HepG2 (cell line): ENCODE results near the gene LEMD2. TPM values are rescaled to one million over a fixed set of nuclear protein-coding genes. Genes with fewer than 3 reads are reported as not detected.

Source experiments
- HDAC1 ChIP-seq: sonication (generic); formaldehyde crosslinking; IDR thresholded peaks from 2 replicates; pipeline ENCODE4 v1.5.1; 2020; ENCODE audit warnings: mild to moderate bottlenecking, missing genetic modification reagents
- HIVEP1 ChIP-seq: sonication (generic); formaldehyde crosslinking; IDR thresholded peaks from 2 replicates; pipeline ENCODE4 v1.4.0; 2020; ENCODE audit warnings: mild to moderate bottlenecking, missing genetic modification reagents
- HNF1A ChIP-seq, 2 experiments: sonication (generic) in 1 of 2; formaldehyde crosslinking in 1 of 2; IDR thresholded peaks; 2 replicates each; pipeline versions ENCODE4 v1.4.0 to v1.6.1; 2016 to 2020; ENCODE audit warnings: borderline replicate concordance in 1 of 2, low read depth in 1 of 2, mild to moderate bottlenecking in 1 of 2, missing genetic modification reagents in 1 of 2
- HNRNPLL ChIP-seq: fragments of 200-400 bp; formaldehyde crosslinking; IDR thresholded peaks from 2 replicates; pipeline ENCODE4 v1.6.1; 2017; ENCODE audit warnings: mild to moderate bottlenecking, low read depth, low read length; ENCODE audit not compliant: poor library complexity, severe bottlenecking
- HOXA5 ChIP-seq: sonication (generic); formaldehyde crosslinking; IDR thresholded peaks from 2 replicates; pipeline ENCODE4 v1.4.0; 2020; ENCODE audit warnings: missing genetic modification reagents
- IRF9 ChIP-seq: sonication (generic); formaldehyde crosslinking; IDR thresholded peaks from 2 replicates; pipeline ENCODE4 v1.8.0; 2022; ENCODE audit warnings: missing genetic modification reagents, mild to moderate bottlenecking, borderline replicate concordance
- SRSF4 ChIP-seq: fragments of 200-400 bp; formaldehyde crosslinking; IDR thresholded peaks from one replicate; pipeline ENCODE4 v1.6.1; 2018; ENCODE audit warnings: mild to moderate bottlenecking, low read depth, low read length, moderate library complexity; ENCODE audit not compliant: poor library complexity, severe bottlenecking
- THAP7 ChIP-seq: sonication (generic); formaldehyde crosslinking; IDR thresholded peaks from 2 replicates; pipeline ENCODE4 v1.8.1; 2023; ENCODE audit warnings: mild to moderate bottlenecking, missing genetic modification reagents
- ZBTB20 ChIP-seq: sonication (generic); formaldehyde crosslinking; IDR thresholded peaks from 2 replicates; pipeline ENCODE4 v1.8.1; 2023; ENCODE audit warnings: missing genetic modification reagents, low read depth, mild to moderate bottlenecking, borderline replicate concordance
- ZBTB39 ChIP-seq: sonication (generic); formaldehyde crosslinking; IDR thresholded peaks from 2 replicates; pipeline ENCODE4 v1.5.0; 2020; ENCODE audit warnings: missing genetic modification reagents
- ZNF142 ChIP-seq: sonication (generic); formaldehyde crosslinking; IDR thresholded peaks from 2 replicates; pipeline ENCODE4 v1.4.0; 2020; ENCODE audit warnings: missing genetic modification reagents
- ZNF224 ChIP-seq: sonication (generic); formaldehyde crosslinking; IDR thresholded peaks from 2 replicates; pipeline ENCODE4 v1.5.0; 2020; ENCODE audit warnings: mild to moderate bottlenecking, missing genetic modification reagents
- ZNF235 ChIP-seq: sonication (generic); formaldehyde crosslinking; IDR thresholded peaks from 2 replicates; pipeline ENCODE4 v1.8.1; 2023; ENCODE audit warnings: mild to moderate bottlenecking, missing genetic modification reagents, borderline replicate concordance
- ZNF33A ChIP-seq: sonication (generic); formaldehyde crosslinking; IDR thresholded peaks from 2 replicates; pipeline ENCODE4 v1.5.1; 2020; ENCODE audit warnings: missing genetic modification reagents, mild to moderate bottlenecking, moderate library complexity, borderline replicate concordance
- polyA plus RNA-seq, 8 experiments: library from polyadenylated mRNA; depleted of rRNA in 3 of 8; stranded (reverse) in 7 of 8; unstranded in 1 of 8; fragments of >200 nt; fragmentation: Illumina TruSeq in 4 of 8; extraction: Trizol in 4 of 8; gene quantifications; 2 replicates each; pipeline versions ENCODE4 v1.2.1 to v1.2.3, GENCODE V29; 2011 to 2016; ENCODE audit warnings: low read depth in 4 of 8, missing spikeins in 1 of 8, mixed read lengths in 1 of 8; ENCODE audit not compliant: insufficient read depth in 1 of 8
- total RNA-seq, 5 experiments: library from RNA; depleted of rRNA; stranded (reverse); fragments of >200 nt; fragmentation: Illumina TruSeq; extraction: Trizol; gene quantifications; 2 replicates each; pipeline ENCODE4 v1.2.3, GENCODE V29; 2016; ENCODE audit warnings: low read depth in 1 of 5

The LEMD2 gene
- total and polyA plus RNA-seq, 2 of the 13 experiments (the other 11 are each of a cell fraction or from before 2014, with no cell fraction given) = 45.2 to 62.9 TPM

- TF ChIP-seq HNF1A (IDR thresholded peaks at IDR 0.05; ENCODE audit: low read depth) (no peak), HNF1A (CRISPR knock-in tag; IDR thresholded peaks at IDR 0.05; ENCODE audit: borderline replicate concordance) (no peak), HIVEP1 (CRISPR knock-in tag) (no peak), SRSF4 (no peak), HOXA5 (CRISPR knock-in tag) (no peak), ZNF235 (CRISPR knock-in tag) (no peak), ZNF33A (CRISPR knock-in tag) (no peak), IRF9 (CRISPR knock-in tag) (no peak), HNRNPLL (no peak), ZNF224 (0 out of 2 replicates have a peak, but pooled peaks have one; percentile 25), HDAC1 (no peak), ZNF142 (no peak), ZBTB20 (CRISPR knock-in tag) (no peak), THAP7 (CRISPR knock-in tag) (no peak), ZBTB39 (CRISPR knock-in tag) (no peak)
Measured at GRCh38 chr6:33740204-33740608, 48.7 kb downstream of the LEMD2 start (continued).
